AG09309 (cell line): Measurements from ENCODE around the gene ZNF138.

Source experiments
- DNase-seq: peaks from one replicate; pipeline ENCODE4 v3.0.0-alpha.2; 2010; ENCODE audit warnings: low read depth
- H3K4me3 ChIP-seq: 2 replicates; pipeline ENCODE4 v1.5.1; 2011; ENCODE audit warnings: mild to moderate bottlenecking, low read depth, low read length, moderate library complexity; ENCODE audit not compliant: control insufficient read depth
- TF ChIP-seq, protein P1 (sequence below): IDR thresholded peaks from 2 replicates; pipeline ENCODE4 v1.5.1; 2011; ENCODE audit warnings: mild to moderate bottlenecking, low read depth, low read length, inconsistent platforms; ENCODE audit not compliant: insufficient read depth, control insufficient read depth; ENCODE audit errors: missing control alignments

ZNF138 gene

DNA sequence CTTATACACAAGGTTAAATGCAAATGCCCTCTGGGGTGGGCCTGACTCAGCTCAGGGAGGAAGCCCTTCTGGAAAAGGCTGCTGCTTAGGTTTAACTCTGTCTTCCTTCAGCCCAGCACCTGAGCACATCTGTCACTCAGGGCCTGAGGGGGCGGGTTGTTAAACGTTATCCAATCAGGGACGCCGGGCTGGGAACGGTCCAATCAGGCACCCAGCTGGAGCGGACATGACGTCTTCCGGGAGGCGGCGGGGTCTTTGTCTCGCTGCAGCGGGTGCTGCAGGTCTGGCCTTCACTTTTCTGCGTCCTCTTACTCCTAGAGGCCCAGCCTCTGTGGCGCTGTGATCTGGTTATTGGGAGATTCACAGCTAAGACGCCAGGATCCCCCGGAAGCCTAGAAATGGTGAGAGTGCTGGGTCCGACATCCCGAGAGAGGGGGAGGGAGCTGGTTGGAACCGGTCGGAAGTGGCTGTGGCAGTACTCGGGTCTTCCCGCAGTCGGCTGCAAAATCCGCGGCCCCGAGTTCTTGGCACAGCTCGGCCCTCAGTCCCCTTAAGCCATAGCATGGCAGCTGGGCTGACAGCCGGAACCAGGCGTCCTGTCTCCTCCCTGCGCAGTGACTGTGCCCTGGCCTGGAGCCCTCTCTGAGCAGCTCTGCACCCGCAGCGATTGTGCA lies at the start of gene ZNF138:
TSS of gene ZNF138 (plus strand) at position 258 of the 674 bp plus-strand sequence. CDS start at position 399, 141 bp downstream.
- peak within 1 kb of the TSS; percentile 65 for H3K4me3 ChIP-seq
- TF ChIP-seq, protein P1, sequence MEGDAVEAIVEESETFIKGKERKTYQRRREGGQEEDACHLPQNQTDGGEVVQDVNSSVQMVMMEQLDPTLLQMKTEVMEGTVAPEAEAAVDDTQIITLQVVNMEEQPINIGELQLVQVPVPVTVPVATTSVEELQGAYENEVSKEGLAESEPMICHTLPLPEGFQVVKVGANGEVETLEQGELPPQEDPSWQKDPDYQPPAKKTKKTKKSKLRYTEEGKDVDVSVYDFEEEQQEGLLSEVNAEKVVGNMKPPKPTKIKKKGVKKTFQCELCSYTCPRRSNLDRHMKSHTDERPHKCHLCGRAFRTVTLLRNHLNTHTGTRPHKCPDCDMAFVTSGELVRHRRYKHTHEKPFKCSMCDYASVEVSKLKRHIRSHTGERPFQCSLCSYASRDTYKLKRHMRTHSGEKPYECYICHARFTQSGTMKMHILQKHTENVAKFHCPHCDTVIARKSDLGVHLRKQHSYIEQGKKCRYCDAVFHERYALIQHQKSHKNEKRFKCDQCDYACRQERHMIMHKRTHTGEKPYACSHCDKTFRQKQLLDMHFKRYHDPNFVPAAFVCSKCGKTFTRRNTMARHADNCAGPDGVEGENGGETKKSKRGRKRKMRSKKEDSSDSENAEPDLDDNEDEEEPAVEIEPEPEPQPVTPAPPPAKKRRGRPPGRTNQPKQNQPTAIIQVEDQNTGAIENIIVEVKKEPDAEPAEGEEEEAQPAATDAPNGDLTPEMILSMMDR = no peak
- DNase-seq = peak; percentile 69

- TF ChIP-seq, protein P1 = no peak
- no peak for DNase-seq
- no peak overlapping the region for H3K4me3 ChIP-seq
Measured at GRCh38 chr7:64744680-64745079, 49.5 kb upstream of the ZNF138 start.

DNA sequence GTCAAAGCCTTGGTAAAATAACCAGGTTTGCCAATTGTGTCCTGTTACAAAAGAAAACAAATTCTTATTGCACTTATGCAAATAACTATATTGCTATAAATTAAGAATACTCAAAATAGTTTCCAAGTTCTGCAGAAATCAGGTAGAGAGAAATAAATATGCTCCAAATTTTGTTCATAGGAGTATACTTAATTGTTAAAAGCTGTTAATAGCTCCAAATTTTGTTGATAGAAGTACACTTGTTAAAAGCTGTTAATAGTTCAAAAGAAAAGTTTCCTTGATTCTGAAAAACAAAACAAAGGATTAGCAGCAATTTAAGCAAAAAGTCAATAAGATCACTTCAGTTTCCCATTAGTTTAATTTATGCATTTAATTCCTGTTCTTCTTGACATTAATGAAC lies 46.4 kb upstream of the ZNF138 start:
- no peak overlapping the region for H3K4me3 ChIP-seq
- no peak for DNase-seq
- TF ChIP-seq, protein P1 = no peak

DNA sequence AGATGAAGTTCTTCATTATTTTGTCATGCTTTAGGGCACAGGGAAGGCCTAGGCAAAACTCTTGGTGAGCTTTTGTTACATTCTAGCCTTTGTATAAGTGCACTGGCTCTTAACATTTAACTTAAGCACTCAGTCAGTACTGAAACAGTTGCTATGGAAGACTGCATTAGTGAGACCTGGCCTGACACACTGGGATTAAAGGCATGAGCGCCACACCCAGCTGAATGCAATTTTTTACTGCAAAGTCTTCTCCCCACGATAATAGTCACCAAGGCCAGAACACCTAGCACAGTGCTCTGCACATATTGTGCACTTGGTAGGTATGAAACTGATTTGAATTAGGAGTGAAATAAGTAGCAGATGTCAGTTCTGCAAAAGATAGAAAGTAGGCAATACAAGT lies 41.2 kb upstream of the ZNF138 start:
- H3K4me3 ChIP-seq = no peak overlapping the region
- TF ChIP-seq, protein P1 = no peak

DNA sequence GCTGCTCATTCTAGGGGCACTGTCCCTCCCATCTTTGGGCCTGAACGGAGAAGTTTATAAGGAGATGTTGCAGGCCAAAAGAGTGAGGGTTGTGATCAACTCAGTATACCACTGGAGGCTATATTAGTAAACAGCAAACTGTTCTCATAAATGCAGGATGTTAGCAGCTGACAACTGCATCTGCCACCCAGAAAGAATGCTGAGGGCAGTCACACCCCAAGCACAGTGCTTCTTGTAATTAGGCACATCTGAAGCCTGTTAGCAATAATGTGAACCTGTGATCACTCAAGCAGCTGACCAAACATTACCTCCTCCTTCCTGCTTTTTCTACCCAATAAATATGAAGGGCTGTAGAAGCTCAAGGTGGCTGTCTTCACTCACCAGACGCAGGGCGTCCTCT lies 38.4 kb upstream of the ZNF138 start:
- no peak for DNase-seq
- no peak overlapping the region for H3K4me3 ChIP-seq
- TF ChIP-seq, protein P1 = no peak

More for the DNA sequence above, 41.2 kb upstream of the ZNF138 start:
- DNase-seq = no peak

GRCh38 chr7:64758151-64758550 lies 36.1 kb upstream of the ZNF138 start:
- no peak overlapping the region for H3K4me3 ChIP-seq
- TF ChIP-seq, protein P1 = no peak
- no peak for DNase-seq

GRCh38 chr7:64768824-64769223 lies 25.4 kb upstream of the ZNF138 start:
- no peak for DNase-seq
- no peak overlapping the region for H3K4me3 ChIP-seq
- TF ChIP-seq, protein P1 = no peak
